Smooth muscle cell (in vitro differentiated cells): Measurements from ENCODE around the gene GPR132. TPM values are rescaled to one million over a fixed set of nuclear protein-coding genes. Genes with fewer than 3 reads are reported as not detected.
"Not testable (repeated sequence)": the region's sequence is repeated elsewhere in the genome, so short reads cannot be mapped to it uniquely, and the experiment has no call there.

Experiments
- DNase-seq: peaks from one replicate; lab custom pipeline; 2025; ENCODE audit not compliant: unreplicated experiment; lab: John Stamatoyannopoulos, UW
- H2AFZ ChIP-seq: fragments of 200-600 bp; sonication (generic); 2 replicates; pipeline ENCODE4 v1.6.0; 2016; ENCODE audit warnings: antibody characterized with exemption, low read depth, mild to moderate bottlenecking
- H3F3A ChIP-seq: fragments of 200-600 bp; sonication (generic); 2 replicates; pipeline ENCODE4 v1.6.0; 2017; ENCODE audit warnings: antibody characterized with exemption, low read depth
- H3K27ac ChIP-seq: fragments of 200-600 bp; sonication (generic); 2 replicates; pipeline ENCODE4 v1.5.1; 2016; ENCODE audit warnings: low read depth, mild to moderate bottlenecking
- H3K27me3 ChIP-seq: fragments of 200-600 bp; sonication (generic); 2 replicates; pipeline ENCODE4 v1.6.1; 2016; ENCODE audit warnings: low read depth, mild to moderate bottlenecking
- H3K36me3 ChIP-seq: fragments of 200-600 bp; sonication (generic); 2 replicates; pipeline ENCODE4 v1.5.1; 2016; ENCODE audit warnings: low read depth
- H3K4me1 ChIP-seq: fragments of 200-600 bp; sonication (generic); 2 replicates; pipeline ENCODE4 v1.5.1; 2016; ENCODE audit warnings: low read depth
- H3K4me2 ChIP-seq: fragments of 200-600 bp; sonication (generic); 2 replicates; pipeline ENCODE4 v1.6.0; 2016; ENCODE audit warnings: mild to moderate bottlenecking
- H3K4me3 ChIP-seq: fragments of 200-600 bp; sonication (generic); 2 replicates; pipeline ENCODE4 v1.5.1; 2016; ENCODE audit warnings: mild to moderate bottlenecking
- H3K79me2 ChIP-seq: fragments of 200-600 bp; sonication (generic); 2 replicates; pipeline ENCODE4 v1.6.0; 2016; ENCODE audit warnings: low read depth, mild to moderate bottlenecking
- H3K9ac ChIP-seq: fragments of 200-600 bp; sonication (generic); 2 replicates; pipeline ENCODE4 v1.6.0; 2016; ENCODE audit warnings: low read depth
- H3K9me3 ChIP-seq: fragments of 200-600 bp; sonication (generic); replicated peaks from 2 replicates; pipeline ENCODE4 v1.5.1; 2016; ENCODE audit warnings: low read depth
- H4K20me1 ChIP-seq: fragments of 200-600 bp; sonication (generic); 2 replicates; pipeline ENCODE4 v1.6.0; 2016; ENCODE audit warnings: low read depth
- WGBS: methylation state at CpG from one replicate; pipeline ENCODE4 v1.1.7; 2016; ENCODE audit warnings: low lambda C conversion rate; 5-methylcytosine and 5-hydroxymethylcytosine counted together
- polyA plus RNA-seq: library from polyadenylated mRNA; unstranded; fragments of >200 nt; fragmentation: Nextera tagmentation; extraction: Ambion mirVana; gene quantifications from 2 replicates; pipeline ENCODE4 v1.2.1, GENCODE V29; 2016
- total RNA-seq: library from RNA; depleted of rRNA; stranded (reverse); fragments of >200 nt; gene quantifications from 2 replicates; pipeline ENCODE4 v1.2.3, GENCODE V29; 2014
- TF ChIP-seq, protein P1 (sequence below): fragments of 200-600 bp; sonication (generic); IDR thresholded peaks from 2 replicates; pipeline ENCODE4 v1.5.1; 2017; ENCODE audit warnings: borderline replicate concordance, mild to moderate bottlenecking, antibody characterized with exemption; ENCODE audit not compliant: insufficient read depth, poor library complexity, severe bottlenecking

Gene GPR132
- total and polyA plus RNA-seq, 2 experiments from 2014 or later, result 0.18 to 0.62 TPM

DNA sequence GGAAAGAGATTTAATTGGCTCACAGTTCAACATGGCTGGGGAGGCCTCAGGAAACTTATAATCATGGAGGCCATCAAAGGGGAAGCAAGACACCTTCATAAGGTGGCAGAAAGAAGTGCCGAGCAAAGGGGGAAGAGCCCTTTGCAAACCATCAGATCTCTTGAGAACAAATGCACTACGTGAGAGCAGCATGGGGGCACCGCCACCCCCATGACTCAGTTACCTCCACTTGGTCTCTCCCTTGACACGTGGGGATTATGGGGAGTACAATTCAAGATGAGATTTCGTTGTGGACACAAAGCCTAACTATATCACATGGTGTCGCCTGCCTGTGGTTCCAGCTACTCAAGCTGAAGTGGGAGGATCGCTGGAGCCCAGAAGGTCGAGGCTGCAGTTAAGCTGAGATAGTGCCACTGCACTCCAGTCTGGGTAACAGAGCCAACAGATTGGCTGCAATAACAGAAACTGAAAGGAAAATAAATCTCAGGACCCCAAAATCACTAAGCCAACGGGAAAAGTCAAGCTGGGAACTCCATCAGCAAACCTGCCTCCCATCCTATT, 34.3 kb downstream of the GPR132 start:
- H3K36me3 ChIP-seq, result no peaks in the 10 kb centered on the region
- peak overlapping the region; percentile 95 for H3K27ac ChIP-seq
- H4K20me1 ChIP-seq, result no peaks in the 10 kb centered on the region
- no peak for DNase-seq
- no peaks in the 10 kb centered on the region for H3K79me2 ChIP-seq
- H3K4me2 ChIP-seq, result no peak overlapping the region
- H3K9me3 ChIP-seq, result no peaks in the 10 kb centered on the region
- TF ChIP-seq, protein P1, sequence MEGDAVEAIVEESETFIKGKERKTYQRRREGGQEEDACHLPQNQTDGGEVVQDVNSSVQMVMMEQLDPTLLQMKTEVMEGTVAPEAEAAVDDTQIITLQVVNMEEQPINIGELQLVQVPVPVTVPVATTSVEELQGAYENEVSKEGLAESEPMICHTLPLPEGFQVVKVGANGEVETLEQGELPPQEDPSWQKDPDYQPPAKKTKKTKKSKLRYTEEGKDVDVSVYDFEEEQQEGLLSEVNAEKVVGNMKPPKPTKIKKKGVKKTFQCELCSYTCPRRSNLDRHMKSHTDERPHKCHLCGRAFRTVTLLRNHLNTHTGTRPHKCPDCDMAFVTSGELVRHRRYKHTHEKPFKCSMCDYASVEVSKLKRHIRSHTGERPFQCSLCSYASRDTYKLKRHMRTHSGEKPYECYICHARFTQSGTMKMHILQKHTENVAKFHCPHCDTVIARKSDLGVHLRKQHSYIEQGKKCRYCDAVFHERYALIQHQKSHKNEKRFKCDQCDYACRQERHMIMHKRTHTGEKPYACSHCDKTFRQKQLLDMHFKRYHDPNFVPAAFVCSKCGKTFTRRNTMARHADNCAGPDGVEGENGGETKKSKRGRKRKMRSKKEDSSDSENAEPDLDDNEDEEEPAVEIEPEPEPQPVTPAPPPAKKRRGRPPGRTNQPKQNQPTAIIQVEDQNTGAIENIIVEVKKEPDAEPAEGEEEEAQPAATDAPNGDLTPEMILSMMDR, result no peak
- no peaks in the 10 kb centered on the region for H3F3A ChIP-seq
- no peak overlapping the region for H2AFZ ChIP-seq
- no peaks in the 10 kb centered on the region for H3K4me1 ChIP-seq
- no peak overlapping the region for H3K4me3 ChIP-seq
- H3K27me3 ChIP-seq, result no peaks in the 10 kb centered on the region
- H3K9ac ChIP-seq, result no peak overlapping the region
- 88% methylated on average over 9 of the region's 9 CpGs for WGBS

DNA sequence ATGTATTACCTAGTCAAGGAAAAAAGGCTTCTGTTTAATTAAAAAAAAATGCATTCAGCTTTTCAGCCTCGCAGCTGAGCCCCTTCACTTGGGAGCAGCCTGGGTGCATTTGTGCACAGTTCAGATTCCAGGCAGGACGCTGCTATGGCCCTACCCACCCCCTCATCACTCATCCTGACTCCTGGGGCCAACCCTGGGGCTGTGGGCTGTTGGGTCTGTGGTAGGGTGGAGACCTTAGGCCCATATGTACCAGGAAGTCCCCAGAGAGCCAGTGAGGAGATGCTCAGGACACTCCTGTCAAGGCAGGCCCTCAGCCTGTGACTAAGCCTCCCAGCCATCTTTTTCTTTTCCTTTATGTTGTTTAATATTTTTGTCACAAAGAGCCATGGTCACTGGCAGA, 35.0 kb downstream of the GPR132 start:
- WGBS, result 79% methylated on average over 2 of the region's 2 CpGs
- no peak overlapping the region for H2AFZ ChIP-seq
- no peaks in the 10 kb centered on the region for H3K9me3 ChIP-seq
- no peaks in the 10 kb centered on the region for H3K4me1 ChIP-seq
- H3K27ac ChIP-seq, result peak overlapping the region; percentile 20
- H3K36me3 ChIP-seq, result no peaks in the 10 kb centered on the region
- no peak overlapping the region for H3K9ac ChIP-seq
- no peaks in the 10 kb centered on the region for H4K20me1 ChIP-seq
- TF ChIP-seq, protein P1, result no peak
- H3K27me3 ChIP-seq, result no peaks in the 10 kb centered on the region
- H3K4me2 ChIP-seq, result no peak overlapping the region
- H3K4me3 ChIP-seq, result no peak overlapping the region
- no peaks in the 10 kb centered on the region for H3F3A ChIP-seq
- no peak for DNase-seq
- no peaks in the 10 kb centered on the region for H3K79me2 ChIP-seq

DNA sequence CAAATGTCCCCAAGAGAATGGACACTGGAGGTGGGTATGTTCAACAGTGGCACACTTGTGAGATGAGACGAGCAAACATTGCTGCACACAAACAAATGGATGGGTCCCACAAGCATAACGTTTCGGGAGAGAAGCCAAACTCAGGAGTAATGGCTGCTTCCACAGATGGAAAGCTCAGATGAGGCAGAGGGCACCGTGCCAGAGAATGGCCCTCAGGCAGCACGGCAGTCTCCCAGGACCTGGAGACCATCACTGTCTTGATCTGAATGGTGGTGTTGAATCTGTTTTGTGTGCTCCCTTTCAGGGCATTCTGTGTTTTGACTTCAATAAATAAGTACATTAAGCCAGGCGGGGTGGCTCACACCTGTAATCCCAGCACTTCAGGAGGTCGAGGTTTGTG, 35.8 kb downstream of the GPR132 start:
- Histone ChIP-seq H3K27me3 (no peaks in the 10 kb centered on the region), H3K36me3 (no peaks in the 10 kb centered on the region), H3K4me2 (no peak overlapping the region), H3K27ac (no peak overlapping the region), H4K20me1 (no peaks in the 10 kb centered on the region), H3K9me3 (no peaks in the 10 kb centered on the region), H3F3A (peaks cover under 1% of the 10 kb centered on the region), H3K9ac (no peak overlapping the region), H3K4me3 (no peak overlapping the region), H3K4me1 (no peaks in the 10 kb centered on the region), H2AFZ (no peak overlapping the region), H3K79me2 (no peaks in the 10 kb centered on the region)
- 94% methylated on average over 7 of the region's 7 CpGs for WGBS
- TF ChIP-seq, protein P1, result no peak
- DNase-seq, result no peak

DNA sequence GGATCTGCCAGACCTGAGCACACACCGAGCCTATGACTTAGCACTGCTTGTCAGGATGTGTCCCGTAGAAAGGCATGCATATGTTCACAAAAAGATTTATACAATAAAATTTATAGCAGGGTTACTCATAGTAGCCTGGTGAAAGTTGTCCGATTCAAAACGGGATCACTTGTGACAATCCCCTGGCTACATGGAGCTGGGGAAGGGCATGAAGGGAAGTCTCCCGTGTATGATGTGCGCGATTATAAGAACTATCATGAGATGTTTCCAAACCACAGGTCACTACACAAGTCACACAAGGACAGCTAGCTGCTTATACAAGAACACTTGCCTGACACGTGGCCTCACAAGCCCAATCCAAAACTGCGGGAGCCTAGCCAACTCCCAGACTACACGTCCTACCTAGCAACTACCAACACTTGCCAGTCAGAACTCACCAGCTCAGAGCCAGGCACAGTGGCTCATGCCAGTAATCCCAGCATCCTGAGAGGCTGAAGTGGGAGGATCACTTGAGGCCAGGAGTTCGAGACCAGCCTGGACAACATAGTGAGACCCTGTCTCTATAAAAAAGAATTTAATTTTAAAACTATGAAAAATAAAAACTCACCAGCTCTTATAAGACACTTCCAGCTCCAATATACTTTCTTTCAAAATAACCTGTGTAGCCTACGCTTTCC, 36.8 kb downstream of the GPR132 start:
- Histone ChIP-seq H3K9me3 (no peaks in the 10 kb centered on the region), H3K36me3 (no peaks in the 10 kb centered on the region), H3K4me2 (no peak overlapping the region), H3F3A (peaks cover 11% of the 10 kb centered on the region), H2AFZ (no peak overlapping the region), H3K9ac (no peak overlapping the region), H4K20me1 (no peaks in the 10 kb centered on the region), H3K79me2 (no peaks in the 10 kb centered on the region), H3K4me1 (no peaks in the 10 kb centered on the region), H3K27ac (peak overlapping the region; percentile 51), H3K4me3 (no peak overlapping the region), H3K27me3 (no peaks in the 10 kb centered on the region)
- TF ChIP-seq, protein P1, result no peak
- 86% methylated on average over 12 of the region's 12 CpGs for WGBS
- no peak for DNase-seq

DNA sequence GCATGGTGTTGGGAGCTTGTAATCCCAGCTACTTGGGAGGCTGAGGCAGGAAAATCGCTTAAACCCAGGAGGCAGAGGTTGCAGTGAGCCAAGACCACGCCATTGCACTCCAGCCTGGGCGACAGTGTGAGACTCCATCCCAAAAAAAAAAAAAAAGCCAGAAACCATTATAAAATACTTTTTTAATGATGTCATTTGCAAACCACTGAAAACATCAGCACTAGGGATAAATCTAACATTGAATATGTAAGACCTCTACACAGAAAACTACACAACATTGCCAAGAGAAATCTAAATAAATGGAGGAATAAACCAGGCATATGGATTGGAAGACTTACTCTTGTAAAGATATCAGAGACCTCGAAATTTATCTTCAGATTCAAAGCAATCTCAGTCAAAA, 37.5 kb downstream of the GPR132 start:
- H3K79me2 ChIP-seq, DNase-seq, H3K4me3 ChIP-seq, H3K36me3 ChIP-seq, H3K9ac ChIP-seq, H3K4me1 ChIP-seq, H3K4me2 ChIP-seq, H3K27me3 ChIP-seq, H2AFZ ChIP-seq, H3K9me3 ChIP-seq, H4K20me1 ChIP-seq: not testable (repeated sequence)
- 91% methylated on average over 4 of the region's 4 CpGs for WGBS
- H3K27ac ChIP-seq, result peak overlapping the region; percentile 51
- H3F3A ChIP-seq, result peaks cover 18% of the 10 kb centered on the region
